ENCODE results near the gene CLIC4. TPM values are rescaled to one million over a fixed set of nuclear protein-coding genes. Genes with fewer than 3 reads are reported as not detected.

The CLIC4 gene
- total and polyA plus RNA-seq, 2 of the 8 experiments (the other 6 are each of a cell fraction or from before 2014, with no cell fraction given), result 77.5 to 293 TPM

- no peak for TF ChIP-seq CHD7 (IDR thresholded peaks at IDR 0.05; ENCODE audit: insufficient replicate concordance, low read length)
These were observed 127.9 kb downstream of the CLIC4 start (continued) for GRCh38 chr1:24873148-24873547.
